Measurements from ENCODE around the gene NMRK2. TPM values are rescaled to one million over a fixed set of nuclear protein-coding genes. Genes with fewer than 3 reads are reported as not detected.

NMRK2 gene
- total RNA-seq, 2 experiments from 2014 or later = not detected

DNA sequence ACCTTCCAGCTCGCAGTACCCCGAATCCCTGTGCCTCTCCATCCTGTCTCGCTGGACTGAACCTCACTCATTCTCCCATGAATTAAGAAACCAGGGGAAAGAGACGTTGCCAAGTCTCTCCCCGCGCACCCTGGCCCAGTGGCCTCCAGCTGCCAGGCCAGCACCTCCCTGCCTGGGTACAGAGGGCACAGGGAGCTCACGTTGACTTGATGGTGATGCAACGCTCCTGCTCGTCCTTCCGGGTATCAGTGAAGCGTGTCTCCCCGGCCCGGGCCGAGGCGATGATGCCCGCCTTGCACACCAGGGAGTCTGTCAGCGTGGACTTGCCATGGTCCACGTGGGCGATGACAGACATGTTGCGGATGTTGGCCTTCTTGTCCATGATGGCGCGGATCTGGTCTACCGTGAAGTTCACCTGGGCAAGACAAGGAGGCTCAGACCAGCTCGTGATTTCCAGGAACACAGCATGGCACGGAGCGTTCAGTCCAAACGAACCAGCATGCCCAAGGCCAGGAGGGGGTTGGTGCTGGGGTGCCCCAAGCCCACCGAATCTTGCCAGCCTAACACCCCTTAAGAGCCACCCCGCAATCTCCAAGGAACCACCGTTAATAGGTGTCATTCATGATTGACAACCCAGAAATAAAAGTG is 51.2 kb downstream of the NMRK2 start:
- Mint-ChIP-seq H3K36me3 (ENCODE audit: low read depth) (peaks cover 60% of the 10 kb centered on the region), H3K4me1 (peaks cover 67% of the 10 kb centered on the region), H3K27ac (peak overlapping the region; percentile 95), H3K4me3 (peak overlapping the region; percentile 93), H3K9me3 (no peaks in the 10 kb centered on the region), H3K27me3 (no peaks in the 10 kb centered on the region)
- DNase-seq = peak; percentile 57
- ChIA-PET POLR2A (interaction anchor here (1.1 to 8.5 kb wide), 9 partner anchors 8 to 357 kb away, joined by 3 to 122 read pairs (median 6); partner anchors contain the start of genes CACTIN, DAPK3, MRPL54 and PIAS4), CTCF (interaction anchor here (1.0 to 2.2 kb wide), 2 partner anchors 13 to 25 kb away, joined by 3 to 8 read pairs; partner anchors contain the start of gene DAPK3)

DNA sequence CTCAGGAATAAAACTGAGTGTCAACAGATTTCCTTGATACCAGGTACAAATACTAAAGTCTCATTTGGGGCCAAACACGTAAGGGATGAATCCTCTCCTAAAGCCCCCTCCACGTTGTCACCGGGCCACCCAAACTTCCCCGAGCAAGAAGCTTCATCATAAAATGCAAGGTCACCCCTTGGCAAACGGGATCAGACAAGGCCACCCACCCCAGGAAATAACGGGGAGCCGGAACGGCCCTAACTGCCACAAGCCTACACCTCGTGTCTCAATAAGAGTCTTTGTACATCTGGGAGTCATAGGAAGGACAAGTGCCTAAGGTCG is 51.7 kb downstream of the NMRK2 start:
- no peak for DNase-seq
- H3K4me1 Mint-ChIP-seq = peaks cover 62% of the 10 kb centered on the region
- ChIA-PET POLR2A (interaction anchor here (0.7 to 8.5 kb wide), 19 partner anchors 9 to 484 kb away, joined by 3 to 122 read pairs (median 5); partner anchors contain the start of genes CACTIN, DAPK3, DOHH and MRPL54), CTCF (interaction anchor here (1.0 to 2.2 kb wide), 3 partner anchors 13 to 222 kb away, joined by 3 to 8 read pairs (median 7); partner anchors contain the start of gene DAPK3)
- H3K27me3 Mint-ChIP-seq = no peaks in the 10 kb centered on the region
- H3K27ac Mint-ChIP-seq = peak overlapping the region; percentile 95
- H3K4me3 Mint-ChIP-seq = peak overlapping the region; percentile 93
- H3K36me3 Mint-ChIP-seq (ENCODE audit: low read depth) = peaks cover 55% of the 10 kb centered on the region
- no peaks in the 10 kb centered on the region for H3K9me3 Mint-ChIP-seq

DNA sequence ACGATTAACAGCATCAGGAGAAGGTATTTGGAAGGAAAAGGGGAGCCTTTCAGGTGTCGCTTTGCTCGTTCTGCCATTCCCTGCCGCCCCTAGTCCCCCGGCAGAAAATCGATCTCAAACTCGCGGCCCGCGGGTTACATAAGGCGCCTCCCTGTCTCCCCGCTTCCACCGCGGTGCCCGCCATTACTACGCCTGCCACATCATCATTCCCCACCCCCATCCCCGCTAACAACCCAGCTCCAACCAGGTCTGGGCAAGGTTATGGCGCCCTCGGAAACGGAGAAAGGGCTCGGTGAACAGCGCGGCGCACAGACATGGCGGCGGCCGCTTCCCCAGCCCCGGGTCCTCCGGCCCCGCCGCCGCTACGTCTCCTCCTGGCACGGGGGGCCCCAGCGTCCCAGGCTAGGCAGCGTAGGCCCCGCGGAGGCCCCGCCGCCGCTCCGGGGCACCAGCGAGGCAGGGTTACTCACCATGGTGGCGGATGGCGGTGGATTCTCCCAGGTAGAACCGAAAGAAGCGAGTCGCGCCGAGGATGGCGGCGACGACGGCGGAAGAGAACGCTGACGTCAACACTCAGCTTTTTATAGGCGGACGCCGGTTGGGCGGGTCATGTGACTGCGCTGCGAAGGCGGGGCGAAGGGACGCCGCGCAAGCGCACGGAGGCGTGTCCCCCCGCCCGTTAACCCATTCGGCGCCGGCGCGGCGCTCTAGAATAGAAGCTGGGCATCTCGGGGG is 52.2 kb downstream of the NMRK2 start, which contains the start of gene EEF2:
Gene EEF2, minus strand, starts transcription at position 556 of the 735 bp plus-strand sequence. Its CDS starts 83 bp downstream, at position 473.
- H3K9me3 Mint-ChIP-seq = no peaks in the 10 kb centered on the region
- H3K36me3 Mint-ChIP-seq (ENCODE audit: low read depth) = peaks cover 52% of the 10 kb centered on the region
- ChIA-PET POLR2A (interaction anchor here (0.6 to 8.5 kb wide), 37 partner anchors 9 to 484 kb away, joined by 3 to 122 read pairs (median 4); partner anchors contain the start of genes DAPK3, DOHH, MRPL54 and PIAS4), CTCF (interaction anchor here (0.7 to 2.2 kb wide), 14 partner anchors 9 to 222 kb away, joined by 3 to 24 read pairs (median 4); partner anchors contain the start of genes DAPK3 and PIAS4)
- H3K27ac Mint-ChIP-seq = peak within 1 kb of the TSS; percentile 95
- DNase-seq = peak; percentile 90
- H3K4me1 Mint-ChIP-seq = peaks cover 57% of the 10 kb centered on the region
- peak within 1 kb of the TSS; percentile 93 for H3K4me3 Mint-ChIP-seq
- H3K27me3 Mint-ChIP-seq = no peaks in the 10 kb centered on the region

DNA sequence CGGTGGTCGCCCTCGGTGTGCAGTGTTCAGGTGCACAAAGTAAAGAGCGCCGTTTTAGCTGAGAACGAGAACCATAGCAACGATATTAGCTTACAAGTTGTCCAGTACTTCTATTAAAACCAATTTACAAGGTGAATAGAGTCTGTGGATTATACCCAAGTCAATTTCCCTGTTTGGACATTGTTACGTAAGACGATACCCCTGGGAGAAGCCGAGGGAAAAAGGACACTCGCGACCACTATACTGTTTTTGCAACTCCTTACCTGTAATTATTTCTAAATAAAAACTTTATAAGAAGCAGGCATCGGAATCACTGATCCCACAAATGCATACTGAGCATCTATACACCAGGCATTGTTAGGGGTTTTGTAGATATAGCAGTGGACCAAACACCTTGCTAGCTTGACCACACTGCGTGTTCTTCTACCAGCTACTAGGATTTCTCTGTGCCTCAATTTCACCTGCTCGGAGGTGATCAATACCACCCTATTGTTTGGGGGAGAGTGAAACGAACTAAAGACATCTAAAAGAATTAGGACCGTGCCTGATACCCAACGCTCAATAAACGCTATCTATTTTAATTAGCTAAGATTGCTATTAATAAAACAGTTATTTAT is 52.9 kb downstream of the NMRK2 start:
- Mint-ChIP-seq H3K36me3 (ENCODE audit: low read depth) (peaks cover 45% of the 10 kb centered on the region), H3K4me1 (peaks cover 58% of the 10 kb centered on the region), H3K4me3 (peak overlapping the region; percentile 93), H3K27me3 (no peaks in the 10 kb centered on the region), H3K27ac (peak overlapping the region; percentile 95), H3K9me3 (no peaks in the 10 kb centered on the region)
- DNase-seq = no peak
- ChIA-PET POLR2A (interaction anchor here (0.5 to 8.5 kb wide), 33 partner anchors 9 to 485 kb away, joined by 3 to 122 read pairs (median 4); partner anchors contain the start of genes DAPK3, DOHH, MRPL54 and PIAS4), CTCF (interaction anchor here (0.7 to 2.2 kb wide), 14 partner anchors 10 to 221 kb away, joined by 3 to 24 read pairs (median 4); partner anchors contain the start of genes DAPK3 and PIAS4)

DNA sequence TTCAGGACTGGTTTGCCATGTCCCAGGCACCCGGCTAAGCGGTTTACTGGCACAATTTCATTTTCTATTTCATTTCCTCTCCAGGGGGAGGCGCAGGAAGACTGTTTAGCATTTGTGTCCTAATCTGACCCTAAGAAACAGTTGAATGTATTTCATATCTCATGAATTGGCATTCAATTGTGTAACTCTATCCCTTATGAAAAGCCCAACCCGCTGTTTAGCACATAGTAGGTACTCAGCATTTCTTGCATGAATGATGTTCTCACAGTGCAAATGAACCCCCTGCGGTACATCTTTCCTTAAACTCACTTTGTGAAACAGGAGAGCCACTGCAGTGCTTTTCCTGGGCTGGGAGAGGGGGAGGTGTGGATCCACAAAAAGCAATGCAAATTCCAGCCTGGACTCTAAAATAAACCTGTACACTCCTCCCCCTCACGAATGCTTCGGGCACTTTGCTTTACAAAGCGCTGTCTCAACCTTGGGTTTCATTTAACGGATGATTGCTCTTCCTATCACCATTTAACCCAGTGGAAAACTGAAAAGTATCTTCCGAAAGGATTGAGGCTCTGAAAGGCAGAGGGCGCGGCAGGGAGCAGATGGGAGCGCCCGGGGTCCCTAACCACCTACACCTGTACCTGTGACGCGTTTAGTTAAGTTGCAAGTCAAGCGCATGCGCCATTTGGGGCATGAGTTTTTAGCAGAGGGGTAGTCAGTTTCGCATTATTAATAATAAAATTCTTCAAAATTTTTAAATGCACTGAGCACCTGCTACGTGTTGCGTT is 53.6 kb downstream of the NMRK2 start:
- Mint-ChIP-seq H3K4me3 (peak overlapping the region; percentile 93), H3K4me1 (peaks cover 56% of the 10 kb centered on the region)
- POLR2A ChIA-PET = interaction anchor here (0.5 to 8.5 kb wide), 9 partner anchors 16 to 261 kb away, joined by 3 to 122 read pairs (median 6); partner anchors contain the start of genes DAPK3, PIAS4 and YJU2

DNA sequence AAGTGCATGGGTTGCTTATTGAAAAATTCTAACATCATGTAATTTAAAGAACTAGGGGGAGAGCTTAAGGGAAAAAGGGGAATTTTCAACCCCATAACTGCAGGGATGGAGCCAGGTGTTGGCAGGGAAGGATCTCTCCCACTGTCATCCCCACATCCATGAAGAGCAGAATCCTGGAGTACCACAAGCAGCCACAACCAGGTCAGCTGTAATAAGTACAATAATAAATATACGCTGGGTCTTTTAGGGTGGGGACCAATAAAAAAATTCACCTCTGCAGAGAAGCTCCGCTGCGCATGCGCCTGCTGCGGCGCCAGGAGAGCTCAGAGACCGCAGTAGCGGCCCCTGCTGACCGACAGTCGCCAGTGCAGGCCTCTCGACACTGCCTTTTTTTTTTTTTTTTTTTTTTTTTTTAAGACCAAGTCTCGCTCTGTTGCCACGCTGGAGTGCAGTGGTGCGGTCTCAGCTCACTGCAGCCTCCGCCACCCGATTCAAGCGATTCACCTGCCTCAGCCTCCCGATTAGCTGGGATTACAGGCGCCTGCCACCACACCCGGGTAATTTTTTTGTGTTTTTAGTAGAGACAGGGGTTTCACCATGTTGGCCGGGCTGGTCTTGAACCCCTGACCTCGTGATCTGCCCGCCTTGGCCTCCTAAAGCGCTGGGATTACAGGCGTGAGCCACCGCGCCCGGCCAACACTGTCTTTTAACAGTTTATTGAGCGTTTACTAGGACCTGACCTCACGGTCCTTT is 54.9 kb downstream of the NMRK2 start:
- Mint-ChIP-seq H3K4me3 (peak overlapping the region; percentile 93), H3K27ac (peak overlapping the region; percentile 83), H3K36me3 (ENCODE audit: low read depth) (peaks cover 25% of the 10 kb centered on the region), H3K4me1 (peaks cover 44% of the 10 kb centered on the region), H3K27me3 (no peaks in the 10 kb centered on the region), H3K9me3 (no peaks in the 10 kb centered on the region)
- ChIA-PET POLR2A (interaction anchor here (0.6 to 2.0 kb wide), 11 partner anchors 11 to 483 kb away, joined by 3 to 16 read pairs (median 3); partner anchors contain the start of genes CHAF1A, DAPK3, PIAS4 and YJU2), CTCF (interaction anchor here (0.6 to 2.7 kb wide), 40 partner anchors 9 to 1927 kb away, joined by 3 to 48 read pairs (median 4); partner anchors contain the start of genes CREB3L3, DAPK3, MRPL54 and PIAS4)
- peak; percentile 92 for DNase-seq

More for the DNA sequence above, 53.6 kb downstream of the NMRK2 start:
- Mint-ChIP-seq H3K27ac (peak overlapping the region; percentile 95), H3K36me3 (ENCODE audit: low read depth) (peaks cover 38% of the 10 kb centered on the region), H3K27me3 (no peaks in the 10 kb centered on the region), H3K9me3 (no peaks in the 10 kb centered on the region)
- peak; percentile 71 for DNase-seq
- CTCF ChIA-PET = interaction anchor here (0.9 to 2.3 kb wide), 11 partner anchors 11 to 216 kb away, joined by 3 to 29 read pairs (median 6); partner anchors contain the start of genes DAPK3 and PIAS4

DNA sequence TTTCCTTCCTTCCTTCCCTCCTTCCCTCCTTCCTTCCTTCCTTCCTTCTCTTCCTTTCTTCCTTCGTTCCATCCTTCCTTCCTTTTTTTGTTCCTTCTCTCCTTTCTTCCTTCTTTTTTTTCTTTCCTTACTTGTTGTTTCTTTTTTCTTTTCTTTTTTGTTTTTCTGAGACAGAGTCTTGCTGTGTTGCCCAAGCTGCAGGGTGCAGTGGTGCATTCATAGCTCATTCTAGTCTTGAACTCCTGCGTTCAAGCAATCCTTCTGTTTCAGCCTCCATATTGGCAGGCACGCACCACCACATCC is 57.9 kb downstream of the NMRK2 start:
- ChIA-PET CTCF (interaction anchor here (0.6 to 2.5 kb wide), 8 partner anchors 9 to 686 kb away, joined by 3 to 13 read pairs (median 4); partner anchors contain the start of genes MRPL54 and PIAS4), POLR2A (interaction anchor here (0.8 to 1.2 kb wide), 4 partner anchors 14 to 31 kb away, joined by 3 to 4 read pairs (median 4); partner anchors contain the start of gene DAPK3)
- no peak overlapping the region for H3K4me3 Mint-ChIP-seq
- DNase-seq = no peak
- H3K36me3 Mint-ChIP-seq (ENCODE audit: low read depth) = no peaks in the 10 kb centered on the region
- peak overlapping the region; percentile 40 for H3K27ac Mint-ChIP-seq
- no peaks in the 10 kb centered on the region for H3K9me3 Mint-ChIP-seq
- H3K27me3 Mint-ChIP-seq = no peaks in the 10 kb centered on the region
- peaks cover 27% of the 10 kb centered on the region for H3K4me1 Mint-ChIP-seq

Other genes with a start within 250 kb of the NMRK2 start
- gene PIP5K1C, start 232.6 kb upstream of the NMRK2 start, total RNA-seq = 10 to 100 TPM; 18.3 to 19.6 TPM
- 1 to 10 TPM; 1.4 to 1.7 TPM for gene TJP3, start 224.7 kb upstream of the NMRK2 start, total RNA-seq
- 10 to 100 TPM; 55.8 to 64.7 TPM for gene APBA3, start 171.4 kb upstream of the NMRK2 start, total RNA-seq
- 10 to 100 TPM; 71.5 to 75.8 TPM for gene MRPL54, start 170.4 kb upstream of the NMRK2 start, total RNA-seq
- not detected for gene RAX2, start 160.8 kb upstream of the NMRK2 start, total RNA-seq
- 10 to 100 TPM; 13.9 to 15.9 TPM for gene MATK, start 146.7 kb upstream of the NMRK2 start, total RNA-seq
- gene ZFR2, start 64.0 kb upstream of the NMRK2 start, total RNA-seq = under 1 TPM; 0.28 to 0.35 TPM
- not detected for gene ATCAY, start 52.4 kb upstream of the NMRK2 start, total RNA-seq
- gene DAPK3, start 38.0 kb downstream of the NMRK2 start, total RNA-seq = 10 to 100 TPM; 41.3 to 42.7 TPM
- gene EEF2, start 52.4 kb downstream of the NMRK2 start, total RNA-seq = 1,000 to 10,000 TPM; 1,543 to 1,592 TPM
- 10 to 100 TPM; 28.6 to 33.2 TPM for gene PIAS4, start 74.7 kb downstream of the NMRK2 start, total RNA-seq
- 10 to 100 TPM; 53.1 to 53.5 TPM for gene ZBTB7A, start 133.8 kb downstream of the NMRK2 start, total RNA-seq
- 100 to 1,000 TPM; 186 to 202 TPM for gene MAP2K2, start 191.1 kb downstream of the NMRK2 start, total RNA-seq
- gene CREB3L3, start 220.6 kb downstream of the NMRK2 start, total RNA-seq = under 1 TPM; 0.15 to 0.38 TPM
- gene SIRT6, start 249.5 kb downstream of the NMRK2 start, total RNA-seq = 10 to 100 TPM; 37.0 to 37.7 TPM
- 1 to 10 TPM; 1.3 TPM for gene ANKRD24, start 249.6 kb downstream of the NMRK2 start, total RNA-seq

Measured in activated CD4-positive, alpha-beta memory T cell treated with anti-CD3 and anti-CD28 coated beads, Interleukin-2, amount 10 ng/mL, durations not matched to agents 7 days and 5 days (primary cell).